ENCODE measurements around the gene PRKN.

DNA sequence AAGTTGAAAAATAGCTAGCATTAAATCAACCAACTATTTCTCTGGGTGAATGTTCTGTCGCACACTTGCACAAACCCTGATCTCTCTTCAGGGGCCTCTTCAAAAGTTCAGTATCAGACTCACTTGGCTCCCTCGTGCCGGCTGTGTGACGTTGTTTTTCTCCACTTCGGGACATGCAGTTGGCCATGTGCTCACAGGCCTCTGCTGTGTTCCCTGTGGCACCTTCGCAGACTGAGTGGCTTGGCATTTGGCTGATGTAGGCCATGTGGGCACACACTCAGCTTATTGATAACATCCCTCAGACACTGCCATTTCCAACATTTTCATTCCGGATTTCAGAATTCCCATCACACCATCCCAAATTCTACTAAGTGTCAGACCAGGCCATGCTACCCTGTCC, 49.5 kb upstream of the PRKN start:
- TF ChIP-seq, protein P1, sequence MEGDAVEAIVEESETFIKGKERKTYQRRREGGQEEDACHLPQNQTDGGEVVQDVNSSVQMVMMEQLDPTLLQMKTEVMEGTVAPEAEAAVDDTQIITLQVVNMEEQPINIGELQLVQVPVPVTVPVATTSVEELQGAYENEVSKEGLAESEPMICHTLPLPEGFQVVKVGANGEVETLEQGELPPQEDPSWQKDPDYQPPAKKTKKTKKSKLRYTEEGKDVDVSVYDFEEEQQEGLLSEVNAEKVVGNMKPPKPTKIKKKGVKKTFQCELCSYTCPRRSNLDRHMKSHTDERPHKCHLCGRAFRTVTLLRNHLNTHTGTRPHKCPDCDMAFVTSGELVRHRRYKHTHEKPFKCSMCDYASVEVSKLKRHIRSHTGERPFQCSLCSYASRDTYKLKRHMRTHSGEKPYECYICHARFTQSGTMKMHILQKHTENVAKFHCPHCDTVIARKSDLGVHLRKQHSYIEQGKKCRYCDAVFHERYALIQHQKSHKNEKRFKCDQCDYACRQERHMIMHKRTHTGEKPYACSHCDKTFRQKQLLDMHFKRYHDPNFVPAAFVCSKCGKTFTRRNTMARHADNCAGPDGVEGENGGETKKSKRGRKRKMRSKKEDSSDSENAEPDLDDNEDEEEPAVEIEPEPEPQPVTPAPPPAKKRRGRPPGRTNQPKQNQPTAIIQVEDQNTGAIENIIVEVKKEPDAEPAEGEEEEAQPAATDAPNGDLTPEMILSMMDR (IDR thresholded peaks at IDR 0.05), result no peak
- no peak for TF ChIP-seq POLR2A (IDR thresholded peaks at IDR 0.05)
